Measurements from ENCODE around the gene GOLGB1. TPM values are rescaled to one million over a fixed set of nuclear protein-coding genes. Genes with fewer than 3 reads are reported as not detected.
"Not testable (repeated sequence)": the region's sequence is repeated elsewhere in the genome, so short reads cannot be mapped to it uniquely, and the experiment has no call there.

Gene GOLGB1
- total and polyA plus RNA-seq, 4 donors, result 10.1 to 58.8 (median 33.0) TPM

GRCh38 chr3:121698476-121698875, 51.1 kb downstream of the GOLGB1 start:
- peaks cover 4 to 41% (median 31%) of the 10 kb centered on the region in 4 donors for H3K36me3 ChIP-seq (ENCODE audit: control insufficient read depth in 4 of 4, insufficient read depth in 3 of 4, low read depth in 1 of 4, low read length in 3 of 4)
- no peak overlapping the region for H3K4me3 ChIP-seq (ENCODE audit: low read depth in 1 of 3, low read length in 3 of 3)
- no peaks in the 10 kb centered on the region for H3K27me3 ChIP-seq (ENCODE audit: control insufficient read depth in 4 of 4, insufficient read depth in 4 of 4, low read length in 3 of 4)
- H3K9ac ChIP-seq (ENCODE audit: low read depth in 1 of 2, low read length in 2 of 2), result no peak overlapping the region
- H3K9me3 ChIP-seq (ENCODE audit: control insufficient read depth in 4 of 4, low read length in 3 of 4), result no peaks in the 10 kb centered on the region
- no peak overlapping the region for H3K27ac ChIP-seq (ENCODE audit: low read depth in 1 of 2, low read length in 2 of 2)
- peak in 1 of 2 donors; percentile 4 for TF ChIP-seq RXRA (IDR thresholded peaks at IDR 0.05)
- peak in 1 of 2 donors; percentile 6 for TF ChIP-seq GABPA (IDR thresholded peaks at IDR 0.05 in 1 of 2, conservative IDR thresholded peaks at IDR 0.05 in 1 of 2)
- peak; percentile 16 for TF ChIP-seq SP1 (IDR thresholded peaks at IDR 0.05)
- TF ChIP-seq YY1 (IDR thresholded peaks at IDR 0.05), result no peak
- 86% methylated on average over 1 of the region's 1 CpG for WGBS
- DNase-seq (ENCODE audit: low spot score), result no peak
- no peaks in the 10 kb centered on the region for H3K4me1 ChIP-seq (ENCODE audit: control insufficient read depth in 4 of 4, insufficient read depth in 4 of 4, low read length in 3 of 4)

GRCh38 chr3:121696186-121696585, 53.4 kb downstream of the GOLGB1 start:
- no peak for DNase-seq (ENCODE audit: low spot score)
- TF ChIP-seq TAF1 (conservative IDR thresholded peaks at IDR 0.05), result no peak
- no peak for TF ChIP-seq RXRA (IDR thresholded peaks at IDR 0.05)
- TF ChIP-seq FOXA2 (IDR thresholded peaks at IDR 0.05), result no peak
- TF ChIP-seq MAX (IDR thresholded peaks at IDR 0.05), result no peak
- Histone ChIP-seq H3K27ac (ENCODE audit: low read depth in 1 of 2, low read length in 2 of 2) (no peak overlapping the region), H3K27me3 (ENCODE audit: control insufficient read depth in 4 of 4, insufficient read depth in 4 of 4, low read length in 3 of 4) (no peaks in the 10 kb centered on the region), H3K9me3 (ENCODE audit: control insufficient read depth in 4 of 4, low read length in 3 of 4) (no peaks in the 10 kb centered on the region), H3K4me1 (ENCODE audit: control insufficient read depth in 4 of 4, insufficient read depth in 4 of 4, low read length in 3 of 4) (no peaks in the 10 kb centered on the region), H3K4me3 (ENCODE audit: low read depth in 1 of 3, low read length in 3 of 3) (no peak overlapping the region), H3K9ac (ENCODE audit: low read depth in 1 of 2, low read length in 2 of 2) (no peak overlapping the region), H3K36me3 (ENCODE audit: control insufficient read depth in 4 of 4, insufficient read depth in 3 of 4, low read depth in 1 of 4, low read length in 3 of 4) (peaks cover 6 to 48% (median 35%) of the 10 kb centered on the region in 4 donors)
- WGBS, result 84% methylated on average over 3 of the region's 3 CpGs

- peaks cover 2 to 43% (median 26%) of the 10 kb centered on the region in 4 donors for H3K36me3 ChIP-seq (ENCODE audit: control insufficient read depth in 4 of 4, insufficient read depth in 3 of 4, low read depth in 1 of 4, low read length in 3 of 4)
These were observed 57.4 kb downstream of the GOLGB1 start for GRCh38 chr3:121692010-121692699.

GRCh38 chr3:121690777-121691405, 58.6 kb downstream of the GOLGB1 start:
- Histone ChIP-seq H3K4me1 (ENCODE audit: control insufficient read depth in 4 of 4, insufficient read depth in 4 of 4, low read length in 3 of 4) (no peaks in the 10 kb centered on the region), H3K36me3 (ENCODE audit: control insufficient read depth in 4 of 4, insufficient read depth in 3 of 4, low read depth in 1 of 4, low read length in 3 of 4) (peaks cover 2 to 43% (median 25%) of the 10 kb centered on the region in 4 donors), H3K27me3 (ENCODE audit: control insufficient read depth in 4 of 4, insufficient read depth in 4 of 4, low read length in 3 of 4) (no peaks in the 10 kb centered on the region), H3K27ac (ENCODE audit: low read depth in 1 of 2, low read length in 2 of 2) (no peak overlapping the region), H3K9ac (ENCODE audit: low read depth in 1 of 2, low read length in 2 of 2) (no peak overlapping the region), H3K9me3 (ENCODE audit: control insufficient read depth in 4 of 4, low read length in 3 of 4) (no peaks in the 10 kb centered on the region), H3K4me3 (ENCODE audit: low read depth in 1 of 3, low read length in 3 of 3) (no peak overlapping the region)
- WGBS, result 97% methylated on average over 2 of the region's 2 CpGs
- no peak for DNase-seq (ENCODE audit: low spot score)
- TF ChIP-seq MAX (IDR thresholded peaks at IDR 0.05), result no peak
- no peak for TF ChIP-seq CTCF (IDR thresholded peaks at IDR 0.05; ENCODE audit: low read depth, low read length, missing input control)

More at GRCh38 chr3:121692010-121692699, 57.4 kb downstream of the GOLGB1 start:
- TF ChIP-seq MAX (IDR thresholded peaks at IDR 0.05), result no peak
- DNase-seq (ENCODE audit: low spot score), result no peak
- no peaks in the 10 kb centered on the region for H3K9me3 ChIP-seq (ENCODE audit: control insufficient read depth in 4 of 4, low read length in 3 of 4)
- 97% methylated on average over 2 of the region's 2 CpGs for WGBS
- no peaks in the 10 kb centered on the region for H3K27me3 ChIP-seq (ENCODE audit: control insufficient read depth in 4 of 4, insufficient read depth in 4 of 4, low read length in 3 of 4)
- H3K4me1 ChIP-seq (ENCODE audit: control insufficient read depth in 4 of 4, insufficient read depth in 4 of 4, low read length in 3 of 4), result no peaks in the 10 kb centered on the region
- H3K4me3 ChIP-seq (ENCODE audit: low read depth in 1 of 3, low read length in 3 of 3), result no peak overlapping the region
- no peak overlapping the region for H3K27ac ChIP-seq (ENCODE audit: low read depth in 1 of 2, low read length in 2 of 2)
- no peak overlapping the region for H3K9ac ChIP-seq (ENCODE audit: low read depth in 1 of 2, low read length in 2 of 2)

- not testable (repeated sequence) for DNase-seq (ENCODE audit: low spot score); H3K27ac ChIP-seq (ENCODE audit: low read depth in 1 of 2, low read length in 2 of 2); H3K4me3 ChIP-seq (ENCODE audit: low read depth in 1 of 3, low read length in 3 of 3); H3K9ac ChIP-seq (ENCODE audit: low read depth in 1 of 2, low read length in 2 of 2); H3K4me1 ChIP-seq (ENCODE audit: control insufficient read depth in 4 of 4, insufficient read depth in 4 of 4, low read length in 3 of 4); H3K27me3 ChIP-seq (ENCODE audit: control insufficient read depth in 4 of 4, insufficient read depth in 4 of 4, low read length in 3 of 4); H3K9me3 ChIP-seq (ENCODE audit: control insufficient read depth in 4 of 4, low read length in 3 of 4)
- 98% methylated on average over 28 of the region's 31 CpGs for WGBS
- H3K36me3 ChIP-seq (ENCODE audit: control insufficient read depth in 4 of 4, insufficient read depth in 3 of 4, low read depth in 1 of 4, low read length in 3 of 4), result peaks cover 2 to 43% (median 29%) of the 10 kb centered on the region in 4 donors
These were observed 60.8 kb downstream of the GOLGB1 start for GRCh38 chr3:121688747-121689146.
